GM12874 (cell line): ENCODE data around the gene LDLRAD4.

Source experiments
- TF ChIP-seq, protein P1 (sequence below): IDR thresholded peaks from 2 replicates; pipeline ENCODE4 v1.5.1; 2011; ENCODE audit warnings: low read depth, mild to moderate bottlenecking, control low read depth, low read length, moderate library complexity; ENCODE audit not compliant: insufficient read depth

Gene LDLRAD4

DNA sequence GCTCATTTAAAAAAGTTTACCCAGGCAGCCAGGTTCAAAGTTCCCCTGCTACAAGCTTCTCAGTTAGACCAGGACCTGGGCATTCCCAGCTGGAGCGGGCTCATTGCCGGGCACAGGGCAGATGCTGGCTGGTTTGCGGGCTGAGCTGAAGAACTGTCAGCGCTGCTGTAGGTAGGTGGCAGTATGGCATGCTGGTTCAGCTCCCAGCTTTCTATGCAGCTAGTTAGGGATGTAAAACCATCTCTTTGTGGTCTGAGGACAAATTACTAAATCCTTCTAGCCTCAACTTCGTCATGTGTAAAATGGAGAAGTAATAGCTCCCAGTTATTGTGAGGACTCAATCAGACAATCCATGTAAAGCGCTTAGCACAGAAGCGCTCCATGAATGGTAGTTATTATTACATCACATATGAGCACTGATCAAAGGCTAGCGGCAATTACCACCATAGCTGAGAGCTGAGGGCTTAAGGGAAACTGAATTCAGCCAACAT lies 2.4 kb upstream of the LDLRAD4 start:
- TF ChIP-seq, protein P1, sequence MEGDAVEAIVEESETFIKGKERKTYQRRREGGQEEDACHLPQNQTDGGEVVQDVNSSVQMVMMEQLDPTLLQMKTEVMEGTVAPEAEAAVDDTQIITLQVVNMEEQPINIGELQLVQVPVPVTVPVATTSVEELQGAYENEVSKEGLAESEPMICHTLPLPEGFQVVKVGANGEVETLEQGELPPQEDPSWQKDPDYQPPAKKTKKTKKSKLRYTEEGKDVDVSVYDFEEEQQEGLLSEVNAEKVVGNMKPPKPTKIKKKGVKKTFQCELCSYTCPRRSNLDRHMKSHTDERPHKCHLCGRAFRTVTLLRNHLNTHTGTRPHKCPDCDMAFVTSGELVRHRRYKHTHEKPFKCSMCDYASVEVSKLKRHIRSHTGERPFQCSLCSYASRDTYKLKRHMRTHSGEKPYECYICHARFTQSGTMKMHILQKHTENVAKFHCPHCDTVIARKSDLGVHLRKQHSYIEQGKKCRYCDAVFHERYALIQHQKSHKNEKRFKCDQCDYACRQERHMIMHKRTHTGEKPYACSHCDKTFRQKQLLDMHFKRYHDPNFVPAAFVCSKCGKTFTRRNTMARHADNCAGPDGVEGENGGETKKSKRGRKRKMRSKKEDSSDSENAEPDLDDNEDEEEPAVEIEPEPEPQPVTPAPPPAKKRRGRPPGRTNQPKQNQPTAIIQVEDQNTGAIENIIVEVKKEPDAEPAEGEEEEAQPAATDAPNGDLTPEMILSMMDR, result peak; percentile 46

DNA sequence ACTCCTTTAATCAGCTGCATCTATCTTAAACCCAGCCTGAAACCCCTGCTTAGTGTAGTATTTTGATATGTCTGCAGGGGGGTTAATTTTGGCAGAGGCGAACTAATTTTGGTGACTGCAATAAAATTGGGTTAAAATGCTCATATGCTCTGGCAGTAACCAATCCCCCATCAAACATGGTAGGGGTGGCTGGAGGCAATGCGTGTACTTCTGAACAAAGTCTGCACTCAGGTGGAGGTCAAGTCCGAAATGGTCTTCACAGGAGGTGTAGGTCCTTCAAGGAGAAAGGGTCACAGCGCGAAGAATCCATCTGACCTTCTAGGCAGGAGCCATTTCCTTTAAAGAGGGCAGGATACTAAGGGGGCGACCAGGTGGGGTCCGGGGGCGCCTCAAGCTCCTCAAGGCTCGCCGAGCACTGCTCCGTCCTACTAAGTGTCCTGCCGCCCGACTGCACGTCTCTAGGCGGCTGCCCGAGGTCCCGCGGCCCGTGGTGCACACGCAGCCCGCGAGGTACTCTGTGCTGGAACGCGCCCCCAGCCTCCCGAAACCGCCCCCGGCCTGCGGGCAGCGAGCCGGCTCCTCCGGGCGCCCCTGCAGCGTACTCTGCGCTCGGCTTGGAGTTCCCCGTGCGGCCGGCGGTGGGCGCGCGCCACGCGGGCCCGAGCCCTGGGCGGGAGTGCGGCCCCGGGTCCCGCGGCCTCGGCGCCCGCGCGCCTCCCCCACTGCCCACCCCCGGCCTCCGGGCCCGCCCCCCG lies 1.7 kb upstream of the LDLRAD4 start:
- TF ChIP-seq, protein P1, result 0 out of 2 replicates have a peak, but pooled peaks have one; percentile 45

GRCh38 chr18:13217466-13217961 lies 1.0 kb upstream of the LDLRAD4 start:
- TF ChIP-seq, protein P1, result no peak

DNA sequence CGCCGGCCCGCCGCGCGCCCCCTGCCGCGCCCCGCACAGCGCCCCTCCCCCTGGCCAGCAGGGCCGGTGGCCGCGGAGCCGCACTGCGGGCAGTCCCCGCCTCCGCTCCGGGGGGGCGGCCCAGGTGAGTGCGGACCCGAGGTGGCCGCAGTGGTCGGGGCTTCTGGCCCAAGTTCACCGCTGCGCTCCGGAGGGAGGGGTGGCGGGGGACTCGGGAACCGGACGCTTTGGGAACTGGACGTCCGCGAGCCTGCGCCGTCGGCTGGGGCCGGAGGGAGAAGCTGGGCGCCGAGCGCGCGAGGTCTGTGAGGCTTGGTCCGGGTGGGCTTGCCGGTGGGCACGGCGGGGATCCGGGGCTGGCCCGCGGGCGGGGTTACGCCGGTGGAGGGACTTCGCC lies 591 bp upstream of the LDLRAD4 start:
- TF ChIP-seq, protein P1, result no peak

- TF ChIP-seq, protein P1, result no peak
Measured at GRCh38 chr18:13218997-13219396, 437 bp downstream of the LDLRAD4 start.

DNA sequence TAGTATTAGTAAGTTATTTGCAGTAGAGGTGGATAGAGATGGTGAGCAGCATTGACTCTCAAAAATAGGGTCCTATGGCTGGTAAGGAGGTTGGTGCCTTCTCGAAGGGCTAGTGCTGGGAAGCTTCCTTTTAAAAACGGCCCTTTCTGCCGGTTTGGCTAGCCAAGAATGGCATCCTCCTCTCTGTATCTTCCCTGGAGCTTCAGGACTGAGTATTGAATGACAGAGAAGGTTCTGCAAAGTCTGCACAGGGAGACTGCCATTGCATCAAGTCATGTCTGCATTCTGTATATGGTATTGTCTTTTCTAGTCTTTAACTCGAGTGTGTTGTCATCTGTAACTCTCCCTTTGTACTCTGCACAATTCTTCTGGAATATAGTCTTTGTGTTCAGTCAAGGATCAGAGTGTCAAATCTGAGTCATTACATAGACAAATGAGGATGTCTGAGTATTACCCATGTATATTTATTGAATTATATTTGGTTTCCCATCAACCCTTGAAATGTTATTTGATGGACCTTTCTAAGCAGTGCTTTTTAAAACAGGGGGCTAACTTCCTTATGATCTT lies 1.1 kb downstream of the LDLRAD4 start:
- TF ChIP-seq, protein P1, result no peak

DNA sequence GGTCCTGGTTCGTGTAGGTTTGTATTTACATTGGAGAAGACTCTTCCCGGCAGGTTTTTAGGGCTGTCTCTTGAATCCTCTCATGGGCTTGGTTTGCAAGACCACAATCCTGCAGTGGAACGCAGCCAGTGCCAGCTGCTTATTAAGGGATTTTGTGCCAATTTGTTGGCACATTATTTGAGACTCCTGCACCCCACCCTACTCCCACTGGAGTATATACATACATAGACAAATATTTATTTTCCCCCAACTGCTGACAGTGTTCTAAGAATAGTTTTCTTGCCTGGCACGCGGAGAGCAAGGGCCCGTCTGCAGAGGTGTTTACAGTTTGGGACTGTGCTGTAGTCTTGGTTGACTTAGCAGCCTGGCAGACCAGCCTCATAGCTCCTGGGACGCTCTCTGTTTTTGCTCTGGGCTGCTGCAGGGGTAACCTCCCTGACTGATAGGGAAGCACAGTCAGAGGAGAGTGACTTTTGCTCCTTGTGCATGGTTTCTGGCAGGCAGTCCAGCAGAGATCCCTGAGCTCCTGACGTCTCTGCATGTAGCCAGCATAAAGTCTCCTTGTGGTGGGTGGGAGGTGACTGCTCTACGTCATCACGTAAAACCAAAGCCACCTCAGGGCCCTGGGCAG lies 1.9 kb downstream of the LDLRAD4 start:
- TF ChIP-seq, protein P1, result no peak
